Heart right ventricle (tissue), 16 donors: ENCODE results near the gene HRG. TPM values are rescaled to one million over a fixed set of nuclear protein-coding genes. Genes with fewer than 3 reads are reported as not detected.
A peak's percentile ranks its signal among the peaks of the same experiment; 100 is the strongest.

Source experiments
- ATAC-seq, 8 donors: fragments of 200-7000 bp; cut with Tn5 transposase; one replicate each; pipeline ENCODE4 v1.9.1; 2020; ENCODE audit warnings: mild to moderate bottlenecking in 8 of 8, moderate library complexity in 8 of 8, moderate number of reproducible peaks in 1 of 8
- DNase-seq, 2 donors: peaks; one replicate each; pipeline ENCODE4 v3.0.0-alpha.2; 2020
- H3K27ac ChIP-seq, 10 donors: fragments of 200-600 bp; sonication (generic) in 2 of 10; one replicate each; pipeline versions ENCODE4 v1.5.0 to v1.8.0; 2020 to 2022; ENCODE audit warnings: mild to moderate bottlenecking in 3 of 10
- H3K27me3 ChIP-seq, 7 donors: fragments of 200-600 bp; one replicate each; pipeline ENCODE4 v1.8.0; 2021 to 2022; ENCODE audit warnings: mild to moderate bottlenecking in 2 of 7
- H3K36me3 ChIP-seq, 9 donors: fragments of 200-600 bp; sonication (generic) in 1 of 9; one replicate each; pipeline versions ENCODE4 v1.5.0 to v1.8.0; 2020 to 2022; ENCODE audit warnings: mild to moderate bottlenecking in 2 of 9
- H3K4me1 ChIP-seq, 9 donors: fragments of 200-600 bp; sonication (generic) in 1 of 9; one replicate each; pipeline versions ENCODE4 v1.5.0 to v1.8.0; 2020 to 2022; ENCODE audit warnings: mild to moderate bottlenecking in 4 of 9
- H3K4me3 ChIP-seq, 10 donors: fragments of 200-600 bp; sonication (generic) in 2 of 10; one replicate each; pipeline versions ENCODE4 v1.5.0 to v1.8.0; 2020 to 2022; ENCODE audit warnings: mild to moderate bottlenecking in 7 of 10, moderate library complexity in 2 of 10
- H3K9me3 ChIP-seq, 11 donors: fragments of 200-600 bp in 10 of 11; sonication (generic) in 2 of 11; one replicate each; pipeline versions ENCODE4 v1.5.0 to v1.8.0; 2013 to 2022; ENCODE audit warnings: mild to moderate bottlenecking in 2 of 11, control low read depth in 1 of 11, moderate library complexity in 1 of 11
- CTCF ChIP-seq, 9 donors: fragments of 200-600 bp; sonication (generic) in 2 of 9; IDR thresholded peaks; one replicate each; pipeline versions ENCODE4 v1.5.0 to v1.8.0; 2021 to 2022; ENCODE audit warnings: antibody characterized with exemption in 9 of 9, mild to moderate bottlenecking in 5 of 9, moderate library complexity in 1 of 9
- WGBS, 2 donors: extraction: QIAGEN DNeasy Blood & Tissue Kit; methylation state at CpG; one replicate each; pipeline ENCODE4 v1.1.7; 2013; ENCODE audit warnings: inconsistent platforms in 1 of 2; 5-methylcytosine and 5-hydroxymethylcytosine counted together
- intact Hi-C, 10 donors: fragments of 100-400 bp; cut with DNase I; formaldehyde crosslinking; loops; one replicate each; pipeline versions ENCODE4 v1.11.1 to v1.14.2; 2022
- polyA plus RNA-seq, 2 donors: library from polyadenylated mRNA; stranded (reverse); fragments of 200-250 nt; gene quantifications; one replicate each; pipeline ENCODE4 v1.2.3, GENCODE V29; 2013
- total RNA-seq, 10 donors: library from RNA; stranded (reverse); fragmentation: NEBNext Ultra II Directional in 3 of 10; extraction: Animal tissue kit (Norgen Biotek cat#: 25700) in 3 of 10; gene quantifications; one replicate each; pipeline versions ENCODE4 v1.2.1 to v1.2.4, GENCODE V29; 2021 to 2023
- donor health status: Arrhythmogenic right ventricular cardiomyopathy.
- donor health status: ischemic (EF 13 %, LVEDD 7.1; RV severe dilation, severe dysfunction).
- donor health status: healthy with polysubstance abuse.
- donor health status: DM: no; HTN: yes; CAD: no.
- donor health status: DM: no; HTN: no; CAD: no.
- donor health status: ischemic (EF 25% LVEDD 6.9; RV normal size, moderate dysfunction).
- donor health status: ischemic (EF 25% LVEDD 5.7; RV mildly dilated, moderate dysfunction).
- donor health status: healthy.
- donor health status: DM: yes; HTN: yes; CAD: no.
- donor health status: Ischemic cardiomyopathy.
- donor health status: ischemic (EF 35%, LVEDD 5.7; RV mildly dilated, moderate dysfunction).
- donor health status: nonischemic (EF 11% LVEDD 7.7; RV severe dilation, severe dysfunction).
- donor health status: DM: yes; HTN: yes; CAD: no.
- donor health status: PGD.
- donor health status: ischemic (EF 29% LVEDD 5.4; RV normal size, mild dysfunction).
- donor health status: nonischemic (EF 23%, LVEDD 6.1; RV moderate dilation, normal function).

Gene HRG
- total and polyA plus RNA-seq, 12 donors, result 0.20 TPM; not detected in 11

DNA sequence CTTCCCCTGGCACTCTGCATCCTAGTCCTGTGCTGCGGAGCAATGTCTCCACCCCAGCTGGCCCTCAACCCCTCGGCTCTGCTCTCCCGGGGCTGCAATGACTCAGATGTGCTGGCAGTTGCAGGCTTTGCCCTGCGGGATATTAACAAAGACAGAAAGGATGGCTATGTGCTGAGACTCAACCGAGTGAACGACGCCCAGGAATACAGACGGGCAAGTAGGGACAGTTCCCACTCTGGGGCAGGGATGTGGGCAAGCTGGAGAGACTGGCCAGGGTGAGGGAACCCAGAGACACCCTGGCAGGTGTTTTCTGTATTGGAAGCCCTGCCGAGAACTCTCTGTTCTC, 25.4 kb upstream of the HRG start:
- intact Hi-C loops, result loop anchor here in 1 of 10 donors (10.0 kb wide), 1 partner anchor 504 kb away; no protein-coding TSS in a partner anchor
- H3K4me3 ChIP-seq, result no peak overlapping the region
- 56 to 62% methylated on average over 9 of the region's 9 CpGs for WGBS, 2 donors
- no peaks in the 10 kb centered on the region for H3K36me3 ChIP-seq
- no peak overlapping the region for H3K27ac ChIP-seq
- peaks cover 0 to 19% (median 7%) of the 10 kb centered on the region in 9 donors for H3K4me1 ChIP-seq
- no peak for TF ChIP-seq CTCF (IDR thresholded peaks at IDR 0.05)
- H3K9me3 ChIP-seq, result peaks cover 0 to 2% (median 0%) of the 10 kb centered on the region in 11 donors
- DNase-seq (no peak), ATAC-seq (peak in 5 of 8 donors; percentile 37 to 66 (median 48))
- H3K27me3 ChIP-seq, result peaks cover 0 to 3% (median 0%) of the 10 kb centered on the region in 7 donors

GRCh38 chr3:186640929-186641328, 24.9 kb upstream of the HRG start:
- DNase-seq, result no peak
- Histone ChIP-seq H3K27me3 (no peaks in the 10 kb centered on the region), H3K27ac (no peak overlapping the region), H3K36me3 (no peaks in the 10 kb centered on the region), H3K9me3 (no peaks in the 10 kb centered on the region), H3K4me3 (no peak overlapping the region), H3K4me1 (peaks cover 0 to 19% (median 7%) of the 10 kb centered on the region in 9 donors)
- no peak for TF ChIP-seq CTCF (IDR thresholded peaks at IDR 0.05)
- intact Hi-C loops, result loop anchor here in 1 of 10 donors (10.0 kb wide), 1 partner anchor 504 kb away; no protein-coding TSS in a partner anchor
- peak in 1 of 8 donors; percentile 20 for ATAC-seq

DNA sequence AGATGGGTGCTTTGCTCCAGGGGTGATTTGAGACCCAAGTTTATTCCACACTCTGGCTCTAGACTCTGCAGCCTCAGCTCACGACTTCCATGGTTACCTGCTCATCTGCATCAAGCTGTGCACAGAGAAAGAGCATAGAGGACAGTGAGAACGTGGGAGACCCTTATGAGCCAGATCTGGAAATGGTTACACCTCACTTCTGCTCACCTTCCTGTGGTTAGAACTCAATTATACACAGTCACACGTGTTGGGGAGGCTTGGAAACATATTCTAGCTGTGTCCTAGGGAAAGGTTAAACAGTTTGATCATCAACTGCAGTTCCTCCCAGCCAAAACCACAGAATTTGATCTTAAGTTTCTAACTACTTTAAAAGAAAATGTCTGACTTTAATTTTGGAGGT, 23.8 kb upstream of the HRG start:
- no peak overlapping the region for H3K27ac ChIP-seq
- no peaks in the 10 kb centered on the region for H3K9me3 ChIP-seq
- no peak overlapping the region for H3K4me3 ChIP-seq
- H3K36me3 ChIP-seq, result no peaks in the 10 kb centered on the region
- WGBS, 2 donors, result 62 to 64% methylated on average over 3 of the region's 3 CpGs
- H3K4me1 ChIP-seq, result peaks cover 0 to 19% (median 7%) of the 10 kb centered on the region in 9 donors
- H3K27me3 ChIP-seq, result no peaks in the 10 kb centered on the region
- DNase-seq (no peak), ATAC-seq (no peak)
- TF ChIP-seq CTCF (IDR thresholded peaks at IDR 0.05), result no peak
- intact Hi-C loops, result loop anchor here in 1 of 10 donors (10.0 kb wide), 1 partner anchor 503 kb away; no protein-coding TSS in a partner anchor

GRCh38 chr3:186643493-186643892, 22.3 kb upstream of the HRG start:
- Histone ChIP-seq H3K4me3 (no peak overlapping the region), H3K9me3 (no peaks in the 10 kb centered on the region), H3K27me3 (no peaks in the 10 kb centered on the region), H3K36me3 (no peaks in the 10 kb centered on the region), H3K27ac (no peak overlapping the region), H3K4me1 (peaks cover 0 to 19% (median 7%) of the 10 kb centered on the region in 9 donors)
- intact Hi-C loops, result loop anchor here in 1 of 10 donors (10.0 kb wide), 1 partner anchor 501 kb away; no protein-coding TSS in a partner anchor
- ATAC-seq (no peak), DNase-seq (no peak)
- 63 to 64% methylated on average over 1 of the region's 1 CpG for WGBS, 2 donors
- TF ChIP-seq CTCF (IDR thresholded peaks at IDR 0.05), result no peak
